CD14-positive monocyte (primary cell): ENCODE data around the gene PIK3AP1. TPM values are rescaled to one million over a fixed set of nuclear protein-coding genes. Genes with fewer than 3 reads are reported as not detected.

Source experiments
- DNase-seq, 3 donors: peaks; one replicate each; pipeline ENCODE4 v3.0.0-alpha.2; 2011 to 2022
- H2AFZ ChIP-seq: 2 replicates; pipeline ENCODE4 v1.6.0; 2012; ENCODE audit warnings: mild to moderate bottlenecking, low read depth, low read length, inconsistent platforms; ENCODE audit not compliant: insufficient read depth, poor library complexity, severe bottlenecking
- H3K27ac ChIP-seq, 2 donors: 1 replicate in 1 of 2; 2 replicates in 1 of 2; pipeline ENCODE4 v1.5.1; 2012 to 2013; ENCODE audit warnings: low read length in 2 of 2, control low read depth in 1 of 2, inconsistent platforms in 1 of 2, low read depth in 1 of 2, mild to moderate bottlenecking in 1 of 2
- H3K27me3 ChIP-seq, 2 donors: one replicate each; pipeline versions ENCODE4 v1.6.0 to v1.6.1; 2011 to 2013; ENCODE audit warnings: low read length in 2 of 2; ENCODE audit not compliant: control insufficient read depth in 2 of 2, insufficient read depth in 2 of 2
- H3K36me3 ChIP-seq, 2 donors: replicated peaks in 1 of 2; 1 replicate in 1 of 2; 2 replicates in 1 of 2; pipeline versions ENCODE4 v1.5.1 to v1.6.1; 2012 to 2013; ENCODE audit warnings: low read length in 2 of 2, control low read depth in 1 of 2, inconsistent platforms in 1 of 2, mild to moderate bottlenecking in 1 of 2; ENCODE audit not compliant: insufficient read depth in 2 of 2, control insufficient read depth in 1 of 2
- H3K4me1 ChIP-seq, 2 donors: 1 replicate in 1 of 2; 2 replicates in 1 of 2; pipeline versions ENCODE4 v1.5.1 to v1.6.1; 2012 to 2013; ENCODE audit warnings: low read length in 2 of 2, control low read depth in 1 of 2, inconsistent platforms in 1 of 2, mild to moderate bottlenecking in 1 of 2, moderate library complexity in 1 of 2; ENCODE audit not compliant: insufficient read depth in 2 of 2, control insufficient read depth in 1 of 2
- H3K4me2 ChIP-seq: replicated peaks from 2 replicates; pipeline ENCODE3; 2012; ENCODE audit warnings: low read length, moderate library complexity, mild to moderate bottlenecking; ENCODE audit not compliant: poor library complexity, severe bottlenecking; ENCODE audit errors: extremely low read depth
- H3K4me3 ChIP-seq, 3 experiments: fragments of 200-600 bp in 1 of 3; sonication (generic) in 1 of 3; replicated peaks in 1 of 3; 1 replicate in 2 of 3; 2 replicates in 1 of 3; pipeline ENCODE4 v1.5.1; 2011 to 2013; ENCODE audit warnings: low read length in 3 of 3, mild to moderate bottlenecking in 3 of 3, control low read depth in 2 of 3, low read depth in 2 of 3, inconsistent platforms in 1 of 3, moderate library complexity in 1 of 3
- H3K79me2 ChIP-seq: 2 replicates; pipeline ENCODE4 v1.6.0; 2012; ENCODE audit warnings: mild to moderate bottlenecking, control low read depth, inconsistent platforms, low read length, moderate library complexity; ENCODE audit not compliant: insufficient read depth
- H3K9ac ChIP-seq: 2 replicates; pipeline ENCODE4 v1.6.0; 2017; ENCODE audit warnings: low read length, mild to moderate bottlenecking; ENCODE audit not compliant: insufficient read depth, poor library complexity, severe bottlenecking
- H3K9me3 ChIP-seq, 2 donors: replicated peaks in 1 of 2; 1 replicate in 1 of 2; 2 replicates in 1 of 2; pipeline versions ENCODE4 v1.5.1 to v1.6.1; 2012 to 2013; ENCODE audit warnings: low read length in 2 of 2, control low read depth in 1 of 2; ENCODE audit not compliant: control insufficient read depth in 1 of 2, insufficient read depth in 1 of 2
- H4K20me1 ChIP-seq: 2 replicates; pipeline ENCODE4 v1.6.0; 2012; ENCODE audit warnings: mild to moderate bottlenecking, low read length, control low read depth, moderate library complexity; ENCODE audit not compliant: insufficient read depth
- H3K27ac Mint-ChIP-seq, 7 donors: one replicate each; pipeline ENCODE4 v1.8.0; 2020; ENCODE audit warnings: mild to moderate bottlenecking in 7 of 7, mixed read lengths in 7 of 7, moderate library complexity in 6 of 7, inconsistent platforms in 2 of 7
- H3K27me3 Mint-ChIP-seq, 3 donors: one replicate each; pipeline ENCODE4 v1.8.0; 2021 to 2022; ENCODE audit warnings: low read depth in 3 of 3, mild to moderate bottlenecking in 3 of 3, mixed read lengths in 3 of 3, moderate library complexity in 3 of 3, inconsistent platforms in 1 of 3
- H3K36me3 Mint-ChIP-seq, 2 donors: one replicate each; pipeline ENCODE4 v1.8.0; 2020; ENCODE audit warnings: mixed read lengths in 2 of 2, inconsistent platforms in 1 of 2, mild to moderate bottlenecking in 1 of 2
- H3K4me1 Mint-ChIP-seq: one replicate; pipeline ENCODE4 v1.8.0; 2020; ENCODE audit warnings: mild to moderate bottlenecking, mixed read lengths
- H3K4me3 Mint-ChIP-seq, 2 donors: one replicate each; pipeline ENCODE4 v1.8.0; 2020; ENCODE audit warnings: mild to moderate bottlenecking in 2 of 2, mixed read lengths in 2 of 2, moderate library complexity in 1 of 2
- H3K9me3 Mint-ChIP-seq, 7 donors: one replicate each; pipeline ENCODE4 v1.8.0; 2020 to 2022; ENCODE audit warnings: mixed read lengths in 7 of 7, mild to moderate bottlenecking in 6 of 7, moderate library complexity in 6 of 7, inconsistent platforms in 2 of 7
- WGBS: methylation state at CpG from one replicate; pipeline ENCODE4 v1.1.5; 2013; ENCODE audit warnings: missing lambda C conversion rate; ENCODE audit not compliant: insufficient coverage; 5-methylcytosine and 5-hydroxymethylcytosine counted together
- intact Hi-C, 2 donors: fragments of 100-400 bp; cut with micrococcal nuclease; formaldehyde crosslinking; loops; one replicate each; pipeline versions ENCODE4 v1.15.0 to v1.15.1; 2023
- polyA plus RNA-seq, 3 donors: library from polyadenylated mRNA; depleted of rRNA in 1 of 3; unstranded in 2 of 3; stranded (reverse) in 1 of 3; fragments of 300-500 nt in 2 of 3; fragments of >200 nt in 1 of 3; fragmentation: Illumina TruSeq in 2 of 3; gene quantifications; 1 replicate in 2 of 3; 2 replicates in 1 of 3; pipeline ENCODE4 v1.2.3, GENCODE V29; 2012 to 2021
- TF ChIP-seq, protein P1 (sequence below): fragments of 200-600 bp; IDR thresholded peaks from one replicate; pipeline ENCODE4 v1.8.0; 2022; ENCODE audit warnings: antibody characterized with exemption, mild to moderate bottlenecking

The PIK3AP1 gene
- polyA plus RNA-seq, 3 donors = 95.5 to 157 (median 112) TPM

- no peaks in the 10 kb centered on the region for H3K9me3 ChIP-seq
- H3K36me3 Mint-ChIP-seq = peaks cover 97 to 100% of the 10 kb centered on the region in 2 donors
- H3K79me2 ChIP-seq = peaks cover 6% of the 10 kb centered on the region
- H3K27me3 Mint-ChIP-seq = peaks cover 0 to 3% (median 0%) of the 10 kb centered on the region in 3 donors
- no peak overlapping the region for H3K27ac ChIP-seq
- H3K9me3 Mint-ChIP-seq = no peaks in the 10 kb centered on the region
- no peak overlapping the region for H3K9ac ChIP-seq
- H3K27me3 ChIP-seq = no peaks in the 10 kb centered on the region
- H3K4me3 ChIP-seq = no peak overlapping the region
- no peak overlapping the region for H3K4me3 Mint-ChIP-seq
- 90% methylated on average over 12 of the region's 17 CpGs for WGBS
- H2AFZ ChIP-seq = no peak overlapping the region
- H3K36me3 ChIP-seq = peaks cover 99 to 100% of the 10 kb centered on the region in 2 donors
- DNase-seq = no peak
- H3K4me2 ChIP-seq = no peak overlapping the region
- H3K4me1 ChIP-seq = no peaks in the 10 kb centered on the region
- intact Hi-C loops = no loop called here
- H3K27ac Mint-ChIP-seq = peak overlapping the region in 1 of 7 donors; percentile 23
- peaks cover 99% of the 10 kb centered on the region for H4K20me1 ChIP-seq
- TF ChIP-seq, protein P1, sequence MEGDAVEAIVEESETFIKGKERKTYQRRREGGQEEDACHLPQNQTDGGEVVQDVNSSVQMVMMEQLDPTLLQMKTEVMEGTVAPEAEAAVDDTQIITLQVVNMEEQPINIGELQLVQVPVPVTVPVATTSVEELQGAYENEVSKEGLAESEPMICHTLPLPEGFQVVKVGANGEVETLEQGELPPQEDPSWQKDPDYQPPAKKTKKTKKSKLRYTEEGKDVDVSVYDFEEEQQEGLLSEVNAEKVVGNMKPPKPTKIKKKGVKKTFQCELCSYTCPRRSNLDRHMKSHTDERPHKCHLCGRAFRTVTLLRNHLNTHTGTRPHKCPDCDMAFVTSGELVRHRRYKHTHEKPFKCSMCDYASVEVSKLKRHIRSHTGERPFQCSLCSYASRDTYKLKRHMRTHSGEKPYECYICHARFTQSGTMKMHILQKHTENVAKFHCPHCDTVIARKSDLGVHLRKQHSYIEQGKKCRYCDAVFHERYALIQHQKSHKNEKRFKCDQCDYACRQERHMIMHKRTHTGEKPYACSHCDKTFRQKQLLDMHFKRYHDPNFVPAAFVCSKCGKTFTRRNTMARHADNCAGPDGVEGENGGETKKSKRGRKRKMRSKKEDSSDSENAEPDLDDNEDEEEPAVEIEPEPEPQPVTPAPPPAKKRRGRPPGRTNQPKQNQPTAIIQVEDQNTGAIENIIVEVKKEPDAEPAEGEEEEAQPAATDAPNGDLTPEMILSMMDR = no peak
- H3K4me1 Mint-ChIP-seq = no peaks in the 10 kb centered on the region
Measured at GRCh38 chr10:96619796-96620773, 100.2 kb downstream of the PIK3AP1 start.

DNA sequence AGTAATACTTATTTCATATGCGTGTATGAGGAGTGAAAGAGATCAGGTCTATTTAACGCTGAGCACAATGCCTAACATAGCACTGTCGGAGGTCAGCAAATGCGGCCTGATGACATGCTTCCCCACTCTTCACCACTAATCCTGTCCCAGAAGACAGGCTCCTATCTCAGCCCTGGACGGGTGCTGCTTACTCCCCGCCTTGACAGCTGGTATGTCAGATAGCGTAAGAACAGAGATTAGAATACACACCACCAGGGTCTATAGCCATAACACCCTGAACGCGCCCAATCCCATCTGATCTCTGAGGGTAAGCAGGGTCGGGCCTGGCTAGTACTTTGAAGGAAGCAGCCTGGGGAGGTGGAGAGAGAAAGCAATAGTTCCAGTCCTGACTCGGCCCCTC, 101.2 kb downstream of the PIK3AP1 start:
- Histone ChIP-seq H3K9me3 (no peaks in the 10 kb centered on the region), H3K9ac (no peak overlapping the region), H4K20me1 (peaks cover 99% of the 10 kb centered on the region), H3K27me3 (no peaks in the 10 kb centered on the region), H3K4me2 (no peak overlapping the region), H3K79me2 (peaks cover 9% of the 10 kb centered on the region), H3K4me3 (no peak overlapping the region), H3K36me3 (peaks cover 99 to 100% of the 10 kb centered on the region in 2 donors), H2AFZ (no peak overlapping the region), H3K4me1 (no peaks in the 10 kb centered on the region), H3K27ac (peak overlapping the region in 1 of 2 donors; percentile 4)
- peak overlapping the region in 3 of 7 donors; percentile 23 to 58 (median 30) for H3K27ac Mint-ChIP-seq
- TF ChIP-seq, protein P1 = no peak
- WGBS = 94% methylated on average over 3 of the region's 11 CpGs
- no peak for DNase-seq
- peaks cover 0 to 3% (median 0%) of the 10 kb centered on the region in 3 donors for H3K27me3 Mint-ChIP-seq
- H3K36me3 Mint-ChIP-seq = peaks cover 98 to 100% of the 10 kb centered on the region in 2 donors
- no peak overlapping the region for H3K4me3 Mint-ChIP-seq
- intact Hi-C loops = no loop called here
- no peaks in the 10 kb centered on the region for H3K9me3 Mint-ChIP-seq
- no peaks in the 10 kb centered on the region for H3K4me1 Mint-ChIP-seq
